Measurements from ENCODE around the gene RCOR3.

The RCOR3 gene

DNA sequence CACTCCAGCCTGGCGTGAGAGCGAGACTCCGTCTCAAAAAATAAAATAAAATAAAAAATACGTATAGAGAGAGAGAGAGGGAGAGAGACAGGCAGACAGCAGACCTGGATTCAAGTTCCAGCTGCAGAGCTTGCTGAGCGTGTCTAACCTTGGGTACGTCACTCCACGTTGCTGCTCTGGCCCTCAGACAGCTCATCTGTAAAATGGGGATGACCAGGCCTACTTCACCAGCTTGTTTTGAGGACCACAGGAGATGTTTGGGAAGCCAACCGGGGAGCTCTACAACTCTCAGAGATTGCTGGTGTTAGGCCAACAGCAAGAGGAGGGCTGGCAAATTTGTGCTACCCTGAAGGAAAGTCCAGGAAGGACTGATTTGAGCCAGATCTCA, 67.0 kb downstream of the RCOR3 start:
- TF ChIP-seq CTCF (IDR thresholded peaks at IDR 0.05; ENCODE audit: low read depth, low read length): no peak
- in situ Hi-C loops (cut with HindIII; ENCODE audit: low sequenced_read_pairs): no loop called here
- H3K4me3 ChIP-seq (ENCODE audit: low read depth, low read length): peak overlapping the region; percentile 25
- no peak for DNase-seq (ENCODE audit: low read depth, low spot score)

DNA sequence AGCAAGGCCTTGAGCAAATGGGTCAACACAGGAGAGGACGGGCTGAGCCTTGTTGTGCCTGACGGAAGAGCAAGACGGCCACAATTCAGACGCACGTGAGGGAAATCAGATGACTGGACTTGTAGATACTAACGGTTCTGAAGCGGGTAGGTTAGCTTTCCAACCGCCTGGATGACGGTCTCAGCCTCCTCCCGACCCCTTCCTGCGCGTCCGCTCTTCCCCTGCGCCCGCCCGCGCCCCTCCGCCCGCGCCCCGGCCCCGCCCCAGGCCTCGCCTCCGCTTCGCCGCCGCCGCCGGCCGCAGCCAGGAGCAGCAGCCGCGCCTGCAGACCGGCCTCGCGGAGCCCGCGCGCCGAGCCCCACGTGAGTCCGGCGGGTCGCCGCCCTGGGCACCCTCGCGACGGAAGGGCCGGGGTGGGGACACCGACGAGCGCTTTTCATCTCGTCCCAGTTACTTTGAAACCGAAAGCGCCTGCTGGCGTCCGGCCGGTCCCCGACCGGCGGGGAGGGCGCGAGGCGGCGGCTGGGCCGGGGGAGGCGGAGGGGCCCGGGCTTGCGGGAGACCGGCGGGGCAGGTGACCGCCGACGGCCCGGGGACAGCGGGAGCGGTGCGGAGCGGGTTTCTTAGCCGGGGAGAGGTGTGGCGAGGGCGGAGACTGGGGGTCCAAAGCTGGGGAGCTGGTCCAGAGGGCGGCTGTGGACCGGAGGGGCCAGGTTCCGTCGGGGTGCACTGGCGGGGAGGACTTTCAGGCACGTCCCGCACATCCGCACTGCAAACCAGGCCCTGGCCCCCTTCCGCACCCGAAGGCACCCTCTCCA, 67.6 kb downstream of the RCOR3 start, which contains the start of gene TRAF5:
TSS of gene TRAF5 (plus strand) at position 306 of the 818 bp plus-strand sequence. CDS start 26,407 bp downstream, outside the sequence.
- no peak for TF ChIP-seq CTCF (IDR thresholded peaks at IDR 0.05; ENCODE audit: low read depth, low read length)
- peak; percentile 39 for DNase-seq (ENCODE audit: low read depth, low spot score)
- in situ Hi-C loops (cut with HindIII; ENCODE audit: low sequenced_read_pairs): no loop called here
- H3K4me3 ChIP-seq (ENCODE audit: low read depth, low read length): peak within 1 kb of the TSS; percentile 69

GRCh38 chr1:211327346-211327921, 68.3 kb downstream of the RCOR3 start:
- H3K4me3 ChIP-seq (ENCODE audit: low read depth, low read length): peak overlapping the region; percentile 69
- peak; percentile 56 for DNase-seq (ENCODE audit: low read depth, low spot score)
- in situ Hi-C loops (cut with HindIII; ENCODE audit: low sequenced_read_pairs): no loop called here
- TF ChIP-seq CTCF (IDR thresholded peaks at IDR 0.05; ENCODE audit: low read depth, low read length): no peak

GRCh38 chr1:211328084-211328694, 69.0 kb downstream of the RCOR3 start:
- no peak overlapping the region for H3K4me3 ChIP-seq (ENCODE audit: low read depth, low read length)
- in situ Hi-C loops (cut with HindIII; ENCODE audit: low sequenced_read_pairs): no loop called here
- no peak for TF ChIP-seq CTCF (IDR thresholded peaks at IDR 0.05; ENCODE audit: low read depth, low read length)
- no peak for DNase-seq (ENCODE audit: low read depth, low spot score)

- H3K4me3 ChIP-seq (ENCODE audit: low read depth, low read length): no peak overlapping the region
- TF ChIP-seq CTCF (IDR thresholded peaks at IDR 0.05; ENCODE audit: low read depth, low read length): no peak
Measured at GRCh38 chr1:211328866-211329475, 69.8 kb downstream of the RCOR3 start.

DNA sequence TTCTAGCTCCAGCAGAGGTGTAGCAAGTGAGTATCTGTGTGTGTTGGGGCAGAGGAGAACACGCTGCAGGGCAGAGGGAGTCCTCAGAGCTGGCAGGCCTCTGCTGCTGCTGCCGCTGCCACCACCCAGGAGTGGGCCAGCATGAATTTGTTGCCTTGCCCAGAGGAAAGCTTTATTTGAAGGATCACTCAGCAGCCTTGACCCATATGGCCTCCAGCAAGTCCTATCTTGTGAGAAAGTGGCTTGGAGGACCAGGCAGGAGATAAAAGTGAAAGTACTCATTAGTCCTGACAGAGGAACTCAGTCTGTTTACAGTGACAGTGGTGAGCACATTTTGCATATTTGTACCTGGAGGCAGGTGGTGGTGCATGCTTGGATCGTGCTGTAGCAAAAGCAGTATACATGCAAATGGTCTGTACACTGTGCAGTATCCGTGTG, 70.6 kb downstream of the RCOR3 start:
- in situ Hi-C loops (cut with HindIII; ENCODE audit: low sequenced_read_pairs): no loop called here
- TF ChIP-seq CTCF (IDR thresholded peaks at IDR 0.05; ENCODE audit: low read depth, low read length): no peak
- H3K4me3 ChIP-seq (ENCODE audit: low read depth, low read length): no peak overlapping the region
- no peak for DNase-seq (ENCODE audit: low read depth, low spot score)

More at GRCh38 chr1:211328866-211329475, 69.8 kb downstream of the RCOR3 start:
- DNase-seq (ENCODE audit: low read depth, low spot score): no peak
- in situ Hi-C loops (cut with HindIII; ENCODE audit: low sequenced_read_pairs): no loop called here
